GM18519 (cell line): ENCODE measurements around the gene TBC1D5.
"Not testable (repeated sequence)": the region's sequence is repeated elsewhere in the genome, so short reads cannot be mapped to it uniquely, and the experiment has no call there.

Source experiments
- ATAC-seq: cut with Tn5 transposase; IDR thresholded peaks from one replicate; pipeline ENCODE4 v1.9.1; 2021; ENCODE audit warnings: mild to moderate bottlenecking, moderate library complexity; ENCODE audit not compliant: unreplicated experiment, low FRiP score

TBC1D5 gene

DNA sequence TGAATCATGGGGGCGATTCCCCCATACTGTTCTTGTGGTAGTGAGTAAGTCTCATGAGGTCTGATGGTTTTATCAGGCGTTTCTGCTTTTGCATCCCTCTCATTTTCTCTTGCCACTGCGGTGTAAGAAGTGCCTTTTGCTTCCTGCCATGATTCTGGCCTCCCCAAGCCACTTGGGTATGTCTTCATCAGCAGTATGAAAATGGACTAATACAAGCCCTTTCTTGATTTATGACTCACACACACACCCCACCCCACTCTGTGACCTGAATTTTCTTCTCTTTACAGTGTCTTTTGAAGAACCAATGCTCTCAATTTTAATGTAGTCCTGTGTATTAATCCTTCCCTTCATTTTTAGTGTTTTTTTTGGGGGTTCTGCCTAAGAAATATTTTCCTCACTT is 612.9 kb downstream of the TBC1D5 start:
- ATAC-seq = no peak

DNA sequence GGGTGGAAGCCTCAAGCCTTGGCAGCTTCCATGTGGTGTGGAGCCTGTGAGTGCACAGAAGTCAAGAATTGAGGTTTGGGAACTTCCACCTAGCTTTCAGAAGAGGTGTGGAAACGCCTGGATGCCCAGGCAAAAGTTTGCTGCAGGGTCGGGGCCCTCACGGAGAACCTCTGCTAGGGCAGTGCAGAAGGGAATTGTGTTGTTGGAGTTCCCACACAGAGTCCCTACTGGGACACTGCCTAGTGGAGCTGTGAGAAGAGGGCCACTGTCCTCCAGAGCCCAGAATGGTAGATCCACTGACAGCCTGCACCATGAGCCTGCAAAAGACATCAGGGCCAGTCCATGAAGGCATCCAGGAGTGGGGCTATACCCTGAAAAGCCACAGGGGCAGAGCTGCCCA is 613.8 kb downstream of the TBC1D5 start:
- not testable (repeated sequence) for ATAC-seq

DNA sequence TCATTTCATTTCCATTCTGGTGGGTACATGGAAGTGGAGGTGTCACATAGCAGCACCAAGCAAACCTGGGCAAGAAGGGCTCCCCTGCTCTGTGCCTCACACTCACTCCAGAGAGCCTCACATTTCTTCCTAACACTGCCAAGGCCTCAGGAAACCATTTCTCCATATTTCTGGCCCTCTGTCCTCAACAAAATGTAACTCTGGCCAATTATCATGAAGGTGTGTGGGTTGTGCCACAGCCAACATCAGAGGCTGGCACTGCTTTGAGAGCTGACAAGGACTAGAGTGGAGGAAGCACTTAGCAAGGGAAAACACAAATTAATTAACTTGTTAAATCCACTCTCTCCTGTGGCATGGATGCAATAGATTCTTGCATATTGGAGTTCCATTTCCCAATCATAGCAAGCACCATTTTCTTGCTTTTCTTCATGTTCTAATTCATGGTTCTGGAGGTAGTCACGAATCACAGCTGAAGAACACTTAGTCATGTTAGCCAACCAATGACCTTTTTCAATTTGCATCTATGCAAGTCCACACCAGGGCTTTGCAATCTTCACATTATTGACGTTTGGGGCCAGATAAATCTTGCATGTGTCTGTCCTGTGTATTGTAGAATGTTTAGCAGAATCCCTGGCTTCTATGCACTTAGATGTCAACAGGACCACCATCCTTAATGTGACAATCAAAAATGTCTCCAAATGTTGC is 616.5 kb downstream of the TBC1D5 start:
- ATAC-seq = no peak

DNA sequence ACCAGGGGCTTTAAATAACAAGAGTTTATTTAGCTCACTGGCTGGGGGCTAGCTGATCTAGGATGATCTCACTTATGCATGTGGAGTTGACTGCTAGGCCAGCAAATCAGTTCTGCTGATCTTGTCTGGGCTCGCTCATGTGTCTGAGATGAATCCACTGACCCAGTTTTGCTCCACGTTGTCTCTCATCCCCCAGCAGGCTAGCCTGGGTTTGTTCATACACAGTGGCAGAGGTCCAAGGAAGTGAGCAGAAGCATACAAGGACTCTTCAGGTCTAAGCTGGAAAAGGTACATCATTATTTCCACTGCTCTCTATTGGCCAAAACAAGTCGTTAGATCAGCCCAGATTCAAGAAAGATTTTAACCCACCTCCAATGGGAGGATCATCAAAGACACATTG is 619.7 kb downstream of the TBC1D5 start:
- ATAC-seq = no peak

DNA sequence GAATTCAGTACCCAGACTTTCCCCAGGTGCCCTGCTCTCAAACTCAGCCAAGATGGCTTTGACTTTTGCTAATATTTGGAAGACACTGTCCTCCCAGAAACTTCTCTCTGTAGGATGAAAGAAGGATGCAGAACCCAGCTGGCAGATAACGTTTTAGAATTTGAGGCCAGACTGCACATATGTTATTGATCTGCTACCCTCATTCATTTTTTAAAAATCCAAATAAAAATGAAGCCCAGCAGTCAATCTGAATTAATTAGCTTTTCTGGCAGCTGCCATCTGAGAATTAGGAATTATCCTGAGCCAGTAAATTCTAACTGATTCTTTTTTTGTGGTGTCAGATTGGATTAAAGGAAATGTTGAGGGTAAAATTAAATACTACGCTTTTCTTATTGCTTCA is 621.1 kb downstream of the TBC1D5 start:
- no peak for ATAC-seq

DNA sequence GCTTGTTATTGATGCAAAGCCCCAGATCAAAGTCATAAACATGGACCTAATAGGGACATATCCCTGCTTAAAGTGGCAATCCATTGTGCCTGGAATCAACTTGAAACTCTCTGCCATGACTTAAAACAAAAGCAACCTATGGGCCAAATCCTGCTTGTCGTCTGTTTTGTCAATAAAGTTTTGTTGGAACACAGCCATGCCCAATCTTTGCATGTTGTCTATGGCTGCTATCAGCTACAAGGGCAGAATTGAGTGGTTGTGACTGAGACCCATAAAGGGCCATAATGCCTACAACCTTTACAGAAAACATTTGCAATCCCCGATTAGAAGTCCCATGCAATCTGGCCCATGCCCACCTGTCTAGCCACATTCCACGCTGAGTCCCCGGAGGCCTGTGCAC is 622.3 kb downstream of the TBC1D5 start:
- ATAC-seq = no peak

DNA sequence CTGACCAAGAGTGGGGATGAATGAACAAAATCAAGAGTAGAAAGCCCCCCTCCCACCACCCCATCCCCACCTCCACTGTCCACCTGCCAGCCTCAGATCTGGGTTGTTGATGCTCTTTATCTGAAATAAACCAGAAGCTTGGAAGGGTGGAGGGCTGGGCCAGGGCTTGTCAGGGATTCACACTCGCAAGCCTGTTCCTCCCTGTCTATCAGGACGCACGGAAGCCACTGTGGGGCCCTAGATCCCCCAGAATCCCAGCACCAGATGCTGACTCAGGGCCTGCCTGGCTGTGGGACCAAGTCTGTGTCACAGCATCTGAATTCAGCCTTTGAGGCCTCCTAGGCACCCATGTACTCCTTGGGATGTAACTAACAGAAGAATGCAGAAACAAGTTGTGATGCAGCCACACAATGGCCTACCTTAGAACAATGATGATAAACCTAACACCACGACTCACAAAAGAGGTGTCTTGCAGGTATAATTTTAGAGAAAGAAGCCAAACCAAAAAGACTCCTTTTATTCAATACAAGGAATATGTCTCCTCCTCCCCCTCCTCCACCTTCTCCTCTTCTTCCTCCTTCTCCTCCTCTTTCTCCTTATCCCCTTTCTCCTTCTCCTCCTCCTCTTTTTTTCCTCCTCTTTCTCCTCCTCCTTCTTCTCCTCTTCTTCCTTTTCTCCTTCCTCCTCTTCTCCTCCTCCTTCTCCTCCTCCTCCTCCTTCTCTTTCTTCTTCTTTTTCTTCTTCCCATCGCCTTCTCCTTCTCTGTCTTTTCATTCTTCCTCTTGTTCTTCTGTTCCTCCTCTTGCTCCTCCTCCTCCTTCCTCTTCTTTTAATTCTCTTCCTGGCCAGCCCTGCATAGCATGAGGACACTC is 623.0 kb downstream of the TBC1D5 start:
- no peak for ATAC-seq

DNA sequence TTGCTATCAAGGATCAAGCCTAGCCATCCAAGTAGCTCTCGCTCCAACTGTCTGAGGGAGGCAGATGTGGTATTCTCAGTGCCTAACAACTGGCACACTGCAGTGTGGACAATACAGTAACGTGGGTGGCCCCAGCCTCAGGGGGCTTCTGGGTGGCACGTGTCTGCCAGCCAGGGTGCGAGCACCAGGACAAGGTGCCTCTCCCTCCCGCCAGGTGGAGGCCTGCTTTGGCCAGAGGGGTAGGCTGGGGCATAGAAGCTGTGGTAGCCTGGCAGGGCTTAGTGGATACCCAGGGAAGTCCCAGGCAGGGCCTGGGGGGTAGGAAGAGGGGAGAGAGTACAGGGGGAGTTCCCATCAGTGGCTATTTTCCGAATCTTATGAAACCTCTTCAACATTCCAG is 623.7 kb downstream of the TBC1D5 start:
- no peak for ATAC-seq

DNA sequence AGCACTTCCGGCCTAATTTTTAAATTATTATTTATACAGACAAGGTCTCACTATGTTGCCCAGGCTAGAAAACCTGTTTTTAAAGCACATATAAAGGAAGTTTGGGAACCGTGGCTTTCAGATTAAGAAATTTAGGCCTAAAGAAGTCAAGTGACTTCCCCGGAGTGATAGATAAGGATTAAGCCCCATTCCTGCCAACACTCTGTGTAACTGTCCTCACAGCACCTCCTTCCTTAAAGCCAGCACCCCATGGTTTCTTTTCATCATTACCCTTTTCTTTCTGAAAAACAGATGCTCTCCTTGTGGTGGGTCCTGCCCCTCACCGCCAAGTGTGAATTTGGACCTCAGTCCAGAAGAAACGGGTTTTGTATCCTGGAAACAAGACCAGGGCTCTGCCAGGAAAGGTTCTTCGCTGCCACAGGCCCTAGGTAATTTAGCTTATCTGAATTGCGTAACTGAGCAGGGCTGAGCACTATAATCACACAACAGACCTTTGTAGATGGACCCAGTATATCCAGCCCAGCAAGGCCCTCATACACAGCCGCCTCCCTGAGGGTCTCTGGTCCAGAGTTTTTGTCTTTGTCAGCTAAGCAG is 626.3 kb downstream of the TBC1D5 start:
- no peak for ATAC-seq

DNA sequence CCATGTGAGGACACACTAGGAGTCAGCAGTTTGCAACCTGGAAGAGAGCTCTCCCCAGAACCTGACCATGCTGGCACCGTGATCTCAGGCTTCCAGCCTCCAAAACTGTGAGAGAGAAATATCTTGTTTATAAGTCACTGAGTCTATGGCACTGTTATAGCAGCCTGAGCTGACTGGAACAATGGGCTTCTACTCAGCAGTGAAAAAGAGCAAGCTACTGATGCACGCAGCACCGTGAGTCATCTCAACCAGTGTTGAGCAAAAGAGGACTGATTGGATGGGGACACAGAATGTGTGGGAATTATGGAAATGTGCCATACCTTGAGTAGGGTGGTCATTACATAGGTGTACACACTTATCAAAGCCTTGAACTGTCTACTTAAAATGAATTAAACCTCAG is 627.2 kb downstream of the TBC1D5 start:
- ATAC-seq = no peak

DNA sequence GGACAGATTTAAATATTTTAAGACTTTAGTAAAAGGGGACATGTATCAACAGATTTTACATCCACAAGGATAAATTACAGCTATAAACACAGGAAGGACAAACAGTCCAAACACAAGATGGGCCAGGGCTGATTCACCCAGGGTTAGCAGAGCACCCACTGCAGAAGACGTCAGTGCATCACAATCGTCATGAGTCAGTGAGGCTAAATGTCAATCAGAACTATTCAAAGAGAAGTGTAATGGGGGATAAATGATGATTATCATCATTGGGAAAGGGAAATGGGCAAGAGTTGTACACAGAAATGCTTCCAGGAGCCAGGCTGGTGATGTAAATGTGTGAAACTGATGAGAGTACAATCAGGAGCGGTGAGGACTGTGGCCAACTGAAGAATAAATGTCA is 630.8 kb downstream of the TBC1D5 start:
- no peak for ATAC-seq

DNA sequence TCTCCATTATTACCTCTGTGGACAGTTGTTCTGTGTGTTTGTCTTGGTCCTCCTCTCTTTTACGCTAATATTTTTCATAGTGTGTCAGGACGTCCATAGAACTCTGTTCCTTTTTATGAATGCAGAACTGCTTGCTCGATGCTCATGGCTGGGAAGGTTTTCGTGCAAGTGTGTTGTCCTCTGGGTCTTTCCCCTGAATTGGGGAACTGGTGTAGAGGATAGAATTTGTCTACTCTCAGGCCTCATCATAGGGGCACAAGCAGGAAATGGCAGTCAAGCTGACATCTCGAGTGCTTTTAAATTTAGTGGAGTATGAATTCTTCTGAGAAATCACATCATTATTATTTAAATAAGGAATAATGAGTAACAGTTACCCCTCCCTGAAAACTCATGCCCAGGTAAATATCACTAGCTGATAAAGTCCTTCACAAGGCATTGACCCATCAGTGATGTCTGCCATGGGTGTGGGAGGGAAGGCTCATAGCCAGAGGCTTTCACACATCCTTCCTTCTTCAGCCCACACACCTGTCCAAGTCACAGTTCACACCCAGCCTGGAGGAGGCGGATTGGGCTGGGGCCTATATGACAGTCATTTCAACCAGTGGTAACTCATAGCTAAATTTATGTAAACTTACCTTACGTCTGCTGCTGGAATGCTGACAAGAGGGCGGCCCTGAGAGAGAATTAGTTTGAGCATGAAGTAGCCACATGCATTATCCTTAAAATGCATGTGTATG is 631.6 kb downstream of the TBC1D5 start:
- ATAC-seq = no peak
